ENCODE results near the gene C1QA. TPM values are rescaled to one million over a fixed set of nuclear protein-coding genes. Genes with fewer than 3 reads are reported as not detected.

C1QA gene
- total RNA-seq, 1 experiment from 2014 or later = not detected

DNA sequence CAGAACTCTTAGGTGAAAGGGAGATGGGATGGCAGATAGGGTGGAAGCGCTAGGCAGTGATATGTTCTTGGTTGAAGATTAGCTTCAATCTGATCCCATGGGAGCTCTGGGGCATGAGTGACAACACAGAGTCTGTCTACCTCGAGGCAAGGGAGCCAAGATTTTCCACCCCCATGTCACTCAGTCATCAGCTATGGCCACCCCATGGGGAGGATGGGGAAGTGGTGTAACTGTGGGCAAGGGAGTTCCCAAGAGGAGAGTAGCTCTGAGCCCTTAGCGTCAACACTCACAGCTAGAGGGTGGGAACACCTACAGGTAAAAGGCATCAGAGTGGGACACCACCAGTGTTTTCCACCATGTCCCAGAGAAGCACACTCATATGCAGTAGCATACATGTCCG lies 30.3 kb upstream of the C1QA start:
- intact Hi-C loops (cut with micrococcal nuclease; ENCODE audit: unreplicated experiment) = no loop called here
- TF ChIP-seq, protein P1, sequence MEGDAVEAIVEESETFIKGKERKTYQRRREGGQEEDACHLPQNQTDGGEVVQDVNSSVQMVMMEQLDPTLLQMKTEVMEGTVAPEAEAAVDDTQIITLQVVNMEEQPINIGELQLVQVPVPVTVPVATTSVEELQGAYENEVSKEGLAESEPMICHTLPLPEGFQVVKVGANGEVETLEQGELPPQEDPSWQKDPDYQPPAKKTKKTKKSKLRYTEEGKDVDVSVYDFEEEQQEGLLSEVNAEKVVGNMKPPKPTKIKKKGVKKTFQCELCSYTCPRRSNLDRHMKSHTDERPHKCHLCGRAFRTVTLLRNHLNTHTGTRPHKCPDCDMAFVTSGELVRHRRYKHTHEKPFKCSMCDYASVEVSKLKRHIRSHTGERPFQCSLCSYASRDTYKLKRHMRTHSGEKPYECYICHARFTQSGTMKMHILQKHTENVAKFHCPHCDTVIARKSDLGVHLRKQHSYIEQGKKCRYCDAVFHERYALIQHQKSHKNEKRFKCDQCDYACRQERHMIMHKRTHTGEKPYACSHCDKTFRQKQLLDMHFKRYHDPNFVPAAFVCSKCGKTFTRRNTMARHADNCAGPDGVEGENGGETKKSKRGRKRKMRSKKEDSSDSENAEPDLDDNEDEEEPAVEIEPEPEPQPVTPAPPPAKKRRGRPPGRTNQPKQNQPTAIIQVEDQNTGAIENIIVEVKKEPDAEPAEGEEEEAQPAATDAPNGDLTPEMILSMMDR (conservative IDR thresholded peaks at IDR 0.05; ENCODE audit: low read depth, low read length) = no peak
- no peak for TF ChIP-seq EZH2 (IDR thresholded peaks at IDR 0.05; ENCODE audit: borderline replicate concordance, low read depth, low read length, poor library complexity, severe bottlenecking)
- Histone ChIP-seq H3K4me1 (ENCODE audit: insufficient read depth, low read length, poor library complexity, severe bottlenecking) (no peaks in the 10 kb centered on the region), H3K9me3 (ENCODE audit: low read depth, low read length, poor library complexity, severe bottlenecking) (no peaks in the 10 kb centered on the region), H3K27me3 (replicated peaks; ENCODE audit: insufficient read depth, low read depth, low read length, poor library complexity) (peaks cover 85% of the 10 kb centered on the region), H3K4me3 (ENCODE audit: low read depth, low read length, poor library complexity, severe bottlenecking) (no peak overlapping the region), H3K36me3 (ENCODE audit: insufficient read depth, low read length, poor library complexity, severe bottlenecking) (no peaks in the 10 kb centered on the region), H3K27ac (ENCODE audit: low read depth, low read length, poor library complexity, severe bottlenecking) (no peak overlapping the region)
- BruUV-seq (replicated peaks) = no TSS peak
- ChIA-PET CTCF (no interaction called here), POLR2A (ENCODE audit: low non-redundant PET) (no interaction called here)
- DNase-seq (ENCODE audit: low spot score) = no peak

DNA sequence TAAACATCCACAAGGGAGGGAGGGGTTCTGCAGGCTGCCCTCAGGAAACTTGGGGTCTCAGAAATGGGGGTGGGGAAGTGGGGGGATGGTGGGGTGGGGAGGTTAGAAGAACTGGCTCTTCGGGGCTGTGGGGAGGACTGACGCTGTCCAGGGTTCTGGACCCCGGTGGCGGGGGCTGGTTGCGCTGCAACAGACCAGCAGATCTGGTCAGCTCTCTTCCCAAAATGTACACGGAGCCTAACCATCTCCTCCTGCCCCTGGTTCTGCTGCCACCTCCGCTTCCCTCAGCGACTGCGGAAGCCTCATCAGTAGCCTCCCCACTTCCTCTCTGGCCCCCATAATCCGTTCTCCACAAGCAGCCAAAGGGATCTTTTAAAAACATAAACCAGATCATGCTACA lies 29.3 kb upstream of the C1QA start:
- no peak for TF ChIP-seq EZH2 (IDR thresholded peaks at IDR 0.05; ENCODE audit: borderline replicate concordance, low read depth, low read length, poor library complexity, severe bottlenecking)
- TF ChIP-seq, protein P1 (conservative IDR thresholded peaks at IDR 0.05; ENCODE audit: low read depth, low read length) = no peak
- Histone ChIP-seq H3K4me3 (ENCODE audit: low read depth, low read length, poor library complexity, severe bottlenecking) (no peak overlapping the region), H3K27ac (ENCODE audit: low read depth, low read length, poor library complexity, severe bottlenecking) (no peak overlapping the region), H3K9me3 (ENCODE audit: low read depth, low read length, poor library complexity, severe bottlenecking) (no peaks in the 10 kb centered on the region), H3K27me3 (replicated peaks; ENCODE audit: insufficient read depth, low read depth, low read length, poor library complexity) (peaks cover 92% of the 10 kb centered on the region), H3K36me3 (ENCODE audit: insufficient read depth, low read length, poor library complexity, severe bottlenecking) (no peaks in the 10 kb centered on the region), H3K4me1 (ENCODE audit: insufficient read depth, low read length, poor library complexity, severe bottlenecking) (no peaks in the 10 kb centered on the region)
- DNase-seq (ENCODE audit: low spot score) = no peak
- POLR2A ChIA-PET (ENCODE audit: low non-redundant PET) = interaction anchor here (0.7 kb wide), 1 partner anchor 815 kb away, joined by 4 read pairs; no protein-coding TSS in a partner anchor
- CTCF ChIA-PET = no interaction called here
- no TSS peak for BruUV-seq (replicated peaks)
- intact Hi-C loops (cut with micrococcal nuclease; ENCODE audit: unreplicated experiment) = no loop called here

DNA sequence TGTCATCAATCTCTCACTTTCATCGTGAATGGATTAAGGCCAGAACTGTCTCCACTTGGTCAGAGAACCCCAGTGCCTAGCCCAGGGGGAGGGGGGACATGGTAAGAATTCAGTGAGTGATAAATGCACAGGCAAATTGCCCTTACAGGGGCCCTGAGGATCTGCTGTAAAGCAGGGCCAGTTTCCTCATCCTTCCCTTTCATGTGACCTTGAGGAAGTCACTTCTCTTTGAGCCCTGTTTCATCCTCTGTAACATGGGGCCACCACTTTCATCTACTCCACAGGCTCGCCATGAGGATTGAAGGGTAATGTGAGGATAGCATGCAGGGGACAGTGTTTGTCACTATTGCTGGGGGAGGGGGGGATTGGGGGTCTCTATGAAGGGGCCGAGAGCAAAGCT lies 28.1 kb upstream of the C1QA start:
- POLR2A ChIA-PET (ENCODE audit: low non-redundant PET) = no interaction called here
- intact Hi-C loops (cut with micrococcal nuclease; ENCODE audit: unreplicated experiment) = no loop called here
- Histone ChIP-seq H3K36me3 (ENCODE audit: insufficient read depth, low read length, poor library complexity, severe bottlenecking) (no peaks in the 10 kb centered on the region), H3K4me1 (ENCODE audit: insufficient read depth, low read length, poor library complexity, severe bottlenecking) (no peaks in the 10 kb centered on the region), H3K9me3 (ENCODE audit: low read depth, low read length, poor library complexity, severe bottlenecking) (no peaks in the 10 kb centered on the region), H3K27me3 (replicated peaks; ENCODE audit: insufficient read depth, low read depth, low read length, poor library complexity) (peaks cover 94% of the 10 kb centered on the region), H3K27ac (ENCODE audit: low read depth, low read length, poor library complexity, severe bottlenecking) (no peak overlapping the region), H3K4me3 (ENCODE audit: low read depth, low read length, poor library complexity, severe bottlenecking) (no peak overlapping the region)
- BruUV-seq (replicated peaks) = no TSS peak
- TF ChIP-seq EZH2 (IDR thresholded peaks at IDR 0.05; ENCODE audit: borderline replicate concordance, low read depth, low read length, poor library complexity, severe bottlenecking) = no peak
- TF ChIP-seq, protein P1 (conservative IDR thresholded peaks at IDR 0.05; ENCODE audit: low read depth, low read length) = no peak
- CTCF ChIA-PET = no interaction called here
- DNase-seq (ENCODE audit: low spot score) = no peak

All from A673 (cell line).